ENCODE results near the gene YTHDF1. TPM values are rescaled to one million over a fixed set of nuclear protein-coding genes. Genes with fewer than 3 reads are reported as not detected.

YTHDF1 gene
- total RNA-seq, 2 experiments from 2014 or later, result 36.2 to 38.7 TPM

DNA sequence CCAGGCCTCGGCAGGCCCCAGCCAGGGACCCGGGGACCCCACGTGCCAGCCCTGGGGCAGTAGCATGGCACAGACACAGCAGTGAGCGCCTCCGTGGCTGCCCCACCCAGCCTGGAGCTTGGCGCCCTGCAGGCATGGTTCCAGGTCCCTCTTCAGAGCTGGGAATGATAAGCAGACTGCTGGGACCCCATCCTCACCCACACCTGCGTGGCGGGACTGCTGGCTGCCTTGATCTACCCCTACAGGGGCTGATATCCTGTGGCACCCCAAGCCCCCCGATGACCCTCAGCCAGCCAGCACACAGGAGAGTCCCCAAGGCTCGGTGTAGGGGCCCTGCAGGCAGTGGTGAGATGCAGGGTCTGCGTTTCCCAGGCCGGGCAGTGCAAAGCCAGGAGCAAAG, 47.1 kb downstream of the YTHDF1 start:
- H3K4me3 Mint-ChIP-seq, result no peak overlapping the region
- no peaks in the 10 kb centered on the region for H3K4me1 Mint-ChIP-seq (ENCODE audit: low read depth)
- H3K9me3 Mint-ChIP-seq (ENCODE audit: insufficient read depth), result no peaks in the 10 kb centered on the region
- H3K27ac Mint-ChIP-seq, result no peak overlapping the region
- H3K27me3 Mint-ChIP-seq (ENCODE audit: low read depth), result peaks cover 13% of the 10 kb centered on the region
- no peaks in the 10 kb centered on the region for H3K36me3 Mint-ChIP-seq (ENCODE audit: low read depth)
- CTCF ChIA-PET, result no interaction called here
- POLR2A ChIA-PET, result no interaction called here
- no peak for DNase-seq
- ATAC-seq, result no peak

DNA sequence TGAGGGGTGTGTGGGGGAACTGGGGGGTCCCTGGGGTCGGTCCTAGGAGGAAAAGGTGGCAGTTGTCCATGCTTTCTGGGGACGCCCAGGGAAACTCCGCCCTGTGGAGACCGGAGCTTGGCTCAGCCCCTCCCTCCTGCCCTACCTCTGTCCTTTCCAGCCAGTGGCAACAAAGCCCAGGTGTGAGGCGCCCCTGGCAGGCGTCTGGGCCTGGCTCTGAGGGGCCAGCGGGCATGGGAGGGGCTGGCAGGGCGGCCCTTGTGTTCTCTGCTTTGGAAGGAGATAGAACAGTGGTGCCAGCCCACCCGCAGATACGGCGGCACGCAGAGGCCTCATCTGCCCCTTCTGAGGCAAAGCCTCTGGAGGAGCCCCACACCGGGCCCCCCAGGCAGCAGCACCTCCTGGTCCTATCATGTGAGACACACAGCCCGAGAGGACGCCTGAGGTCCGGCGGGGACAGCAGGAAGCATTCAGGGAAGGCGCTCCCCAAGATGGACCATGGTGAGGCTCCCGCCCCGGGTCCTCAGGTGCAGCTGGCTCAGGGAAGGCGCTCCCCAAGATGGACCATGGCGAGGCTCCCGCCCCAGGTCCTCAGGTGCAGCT, 47.9 kb downstream of the YTHDF1 start:
- Mint-ChIP-seq H3K9me3 (ENCODE audit: insufficient read depth) (no peaks in the 10 kb centered on the region), H3K4me1 (ENCODE audit: low read depth) (no peaks in the 10 kb centered on the region), H3K27ac (no peak overlapping the region), H3K4me3 (no peak overlapping the region), H3K36me3 (ENCODE audit: low read depth) (no peaks in the 10 kb centered on the region), H3K27me3 (ENCODE audit: low read depth) (peaks cover 14% of the 10 kb centered on the region)
- DNase-seq (no peak), ATAC-seq (no peak)
- CTCF ChIA-PET, result no interaction called here
- POLR2A ChIA-PET, result no interaction called here

DNA sequence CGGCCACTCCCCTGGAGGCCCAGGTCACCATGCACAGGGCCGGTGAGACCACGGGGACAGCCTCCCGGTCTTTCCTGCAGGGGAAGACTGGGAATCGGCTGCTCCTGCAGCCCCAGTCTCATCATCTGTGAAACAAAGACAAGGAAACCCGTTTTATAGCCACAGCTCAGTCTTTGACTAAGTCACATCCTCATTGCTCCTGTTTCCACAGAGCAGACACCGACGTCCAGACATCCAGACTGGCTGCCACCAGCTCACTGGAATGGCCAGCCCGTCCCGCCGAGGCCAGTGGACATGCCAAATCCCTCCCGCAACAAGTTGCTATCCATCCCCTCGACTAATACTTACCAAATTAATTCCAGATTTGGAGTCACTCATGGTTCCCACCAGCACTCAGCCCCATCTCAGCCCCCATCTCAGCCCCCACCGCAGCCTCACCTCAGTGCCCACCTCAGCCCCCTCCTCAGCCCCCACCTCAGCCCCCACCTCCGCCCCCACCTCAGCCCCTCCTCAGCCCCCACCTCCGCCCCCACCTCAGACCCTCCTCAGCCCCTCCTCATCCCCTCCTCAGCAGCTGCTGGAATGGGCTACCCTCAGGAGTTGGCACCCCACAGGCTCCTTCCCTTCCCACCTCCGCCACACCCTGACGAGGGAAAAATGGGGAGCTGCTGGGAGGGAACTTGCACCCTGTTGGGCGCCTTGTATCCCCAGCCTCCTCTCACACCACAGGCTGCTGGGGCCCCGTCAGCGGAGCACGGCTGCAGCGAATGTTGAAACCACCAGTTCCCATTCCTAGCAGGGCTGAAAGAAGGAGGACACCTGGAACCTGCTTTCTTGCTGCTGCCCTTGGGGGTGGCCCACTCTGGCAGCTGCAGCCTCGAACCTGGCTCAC, 48.7 kb downstream of the YTHDF1 start:
- H3K4me1 Mint-ChIP-seq (ENCODE audit: low read depth), result no peaks in the 10 kb centered on the region
- no peak overlapping the region for H3K27ac Mint-ChIP-seq
- H3K4me3 Mint-ChIP-seq, result no peak overlapping the region
- no peak for DNase-seq
- ATAC-seq, result no peak
- H3K36me3 Mint-ChIP-seq (ENCODE audit: low read depth), result no peaks in the 10 kb centered on the region
- ChIA-PET CTCF (no interaction called here), POLR2A (no interaction called here)
- peaks cover 11% of the 10 kb centered on the region for H3K27me3 Mint-ChIP-seq (ENCODE audit: low read depth)
- H3K9me3 Mint-ChIP-seq (ENCODE audit: insufficient read depth), result no peaks in the 10 kb centered on the region

DNA sequence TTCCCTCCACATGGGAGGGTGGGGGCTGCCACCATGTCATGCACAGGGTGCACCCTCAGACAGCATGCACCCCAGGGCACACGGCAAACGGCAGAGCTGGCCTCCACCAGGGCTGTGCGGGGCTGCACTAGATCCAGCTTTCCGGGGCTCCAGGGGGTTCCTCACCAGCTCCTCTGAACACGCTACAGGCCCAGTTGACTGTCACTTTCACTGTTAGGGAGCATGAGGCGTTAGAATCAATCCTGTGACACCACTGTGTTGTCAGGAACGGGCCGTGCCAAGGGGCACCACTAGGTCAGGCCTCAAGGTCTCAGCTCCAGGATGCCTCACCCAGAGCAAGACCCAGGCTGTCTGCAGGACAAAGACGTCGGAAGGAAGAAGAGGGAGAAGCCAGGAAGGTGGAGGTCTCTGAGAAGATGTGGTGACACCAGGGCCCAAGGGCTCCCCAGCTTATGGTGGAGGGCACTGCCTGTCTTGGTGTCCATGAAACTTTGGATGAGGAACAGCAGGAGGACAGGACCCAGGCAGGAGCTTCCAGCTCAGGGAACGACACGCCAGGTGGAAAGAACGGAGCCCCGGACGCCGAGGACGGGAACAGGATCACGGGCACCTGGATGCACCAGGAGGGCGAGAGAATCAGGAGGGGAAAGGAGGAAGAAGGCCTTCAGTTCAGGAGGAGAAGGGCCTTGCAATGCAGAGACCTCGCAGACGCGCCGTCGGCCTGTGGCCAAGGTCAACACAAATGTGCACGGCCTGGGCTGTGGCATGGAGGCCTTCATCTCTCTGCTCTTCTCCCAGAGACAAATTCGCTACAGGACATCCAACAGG, 49.5 kb downstream of the YTHDF1 start:
- ATAC-seq (no peak), DNase-seq (no peak)
- no peaks in the 10 kb centered on the region for H3K9me3 Mint-ChIP-seq (ENCODE audit: insufficient read depth)
- ChIA-PET POLR2A (no interaction called here), CTCF (no interaction called here)
- no peak overlapping the region for H3K4me3 Mint-ChIP-seq
- H3K4me1 Mint-ChIP-seq (ENCODE audit: low read depth), result no peaks in the 10 kb centered on the region
- no peak overlapping the region for H3K27ac Mint-ChIP-seq
- peaks cover 3% of the 10 kb centered on the region for H3K27me3 Mint-ChIP-seq (ENCODE audit: low read depth)
- H3K36me3 Mint-ChIP-seq (ENCODE audit: low read depth), result no peaks in the 10 kb centered on the region

DNA sequence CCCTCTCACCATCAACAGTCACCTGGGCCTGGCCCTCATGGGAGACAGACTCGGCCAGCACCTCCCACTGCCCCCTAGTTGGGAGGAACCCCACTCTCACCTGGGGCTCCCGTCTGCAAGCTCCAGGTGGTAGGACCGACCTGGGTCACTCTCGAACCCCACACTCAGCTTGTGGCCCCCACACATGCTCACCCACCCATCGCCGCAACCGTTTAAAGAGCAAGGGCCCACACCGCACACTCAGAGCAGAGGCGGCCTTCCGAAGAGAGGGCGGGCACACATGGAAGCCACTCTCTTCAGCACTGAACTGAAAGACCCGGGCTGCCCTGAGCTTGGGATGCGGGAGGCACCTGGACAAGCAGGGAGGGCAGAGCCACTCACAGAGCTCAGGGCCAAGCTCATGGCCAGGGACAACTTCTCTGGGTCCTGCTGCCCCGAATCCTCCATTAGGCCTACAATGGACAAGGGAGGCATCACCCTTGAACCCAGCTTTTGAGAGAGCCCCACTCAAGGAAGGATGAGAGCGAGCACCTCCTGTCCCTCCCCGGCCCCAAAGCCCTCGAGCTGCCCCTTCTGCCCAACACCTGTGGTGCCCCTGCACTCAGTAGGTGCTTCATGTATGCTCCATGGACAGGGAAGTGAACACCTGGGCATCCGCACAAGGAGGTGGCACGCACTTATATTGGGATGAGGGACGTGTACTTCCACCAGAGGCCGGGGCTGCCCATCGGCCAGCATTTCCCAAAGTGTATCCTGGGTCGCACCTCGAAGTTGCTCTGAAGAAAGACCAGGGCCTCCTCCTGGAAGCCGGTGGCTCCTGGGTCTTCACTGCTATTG, 50.4 kb downstream of the YTHDF1 start:
- ATAC-seq (no peak), DNase-seq (no peak)
- Mint-ChIP-seq H3K27me3 (ENCODE audit: low read depth) (peaks cover 3% of the 10 kb centered on the region), H3K9me3 (ENCODE audit: insufficient read depth) (no peaks in the 10 kb centered on the region), H3K4me1 (ENCODE audit: low read depth) (no peaks in the 10 kb centered on the region), H3K4me3 (no peak overlapping the region), H3K27ac (no peak overlapping the region), H3K36me3 (ENCODE audit: low read depth) (no peaks in the 10 kb centered on the region)
- POLR2A ChIA-PET, result no interaction called here
- CTCF ChIA-PET, result no interaction called here

DNA sequence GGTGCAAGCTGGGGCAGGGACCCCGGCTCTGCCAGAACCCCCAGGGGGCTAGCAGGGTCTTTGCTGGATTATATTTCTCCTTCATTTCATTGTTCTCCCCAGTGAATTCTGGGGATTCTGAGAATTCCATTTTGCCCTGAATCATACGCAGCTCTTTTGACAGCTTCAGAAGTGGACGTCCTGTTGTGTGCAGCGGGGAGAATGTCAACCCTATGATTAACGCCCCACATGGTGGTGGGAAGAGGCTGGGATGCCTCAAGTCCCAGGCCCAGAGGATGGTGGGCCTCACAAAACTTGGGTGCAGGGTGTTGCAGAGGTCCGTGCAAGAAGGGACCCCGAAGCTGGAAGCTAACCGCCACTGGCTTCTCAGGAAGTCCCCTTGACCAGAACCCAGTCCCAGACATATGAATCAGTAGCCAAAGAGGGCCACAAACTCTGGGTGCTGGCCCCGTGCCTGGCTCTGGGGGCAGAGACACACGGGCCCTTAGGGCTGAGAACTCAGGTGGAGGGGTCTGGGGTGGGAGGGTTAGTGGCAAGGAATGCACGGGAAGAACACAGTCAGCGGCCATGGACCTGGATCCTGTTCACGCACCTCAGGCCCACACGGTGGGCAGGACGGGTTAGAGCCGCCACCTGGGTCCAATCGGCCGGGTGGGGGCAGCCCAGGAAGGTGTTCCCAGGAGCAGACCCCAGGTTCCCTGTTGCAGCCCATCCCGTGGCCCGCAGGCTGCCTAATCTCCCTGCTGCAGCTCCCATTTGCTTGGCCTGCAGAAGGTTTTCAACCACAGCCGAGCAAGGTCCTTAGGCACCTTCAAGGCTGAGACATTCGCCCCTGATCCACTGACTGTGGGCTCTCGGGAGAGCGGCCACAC, 51.2 kb downstream of the YTHDF1 start:
- Mint-ChIP-seq H3K4me3 (no peak overlapping the region), H3K27ac (no peak overlapping the region), H3K36me3 (ENCODE audit: low read depth) (no peaks in the 10 kb centered on the region), H3K9me3 (ENCODE audit: insufficient read depth) (no peaks in the 10 kb centered on the region), H3K27me3 (ENCODE audit: low read depth) (peaks cover 3% of the 10 kb centered on the region), H3K4me1 (ENCODE audit: low read depth) (no peaks in the 10 kb centered on the region)
- no peak for ATAC-seq
- DNase-seq, result no peak
- POLR2A ChIA-PET, result no interaction called here
- CTCF ChIA-PET, result no interaction called here

DNA sequence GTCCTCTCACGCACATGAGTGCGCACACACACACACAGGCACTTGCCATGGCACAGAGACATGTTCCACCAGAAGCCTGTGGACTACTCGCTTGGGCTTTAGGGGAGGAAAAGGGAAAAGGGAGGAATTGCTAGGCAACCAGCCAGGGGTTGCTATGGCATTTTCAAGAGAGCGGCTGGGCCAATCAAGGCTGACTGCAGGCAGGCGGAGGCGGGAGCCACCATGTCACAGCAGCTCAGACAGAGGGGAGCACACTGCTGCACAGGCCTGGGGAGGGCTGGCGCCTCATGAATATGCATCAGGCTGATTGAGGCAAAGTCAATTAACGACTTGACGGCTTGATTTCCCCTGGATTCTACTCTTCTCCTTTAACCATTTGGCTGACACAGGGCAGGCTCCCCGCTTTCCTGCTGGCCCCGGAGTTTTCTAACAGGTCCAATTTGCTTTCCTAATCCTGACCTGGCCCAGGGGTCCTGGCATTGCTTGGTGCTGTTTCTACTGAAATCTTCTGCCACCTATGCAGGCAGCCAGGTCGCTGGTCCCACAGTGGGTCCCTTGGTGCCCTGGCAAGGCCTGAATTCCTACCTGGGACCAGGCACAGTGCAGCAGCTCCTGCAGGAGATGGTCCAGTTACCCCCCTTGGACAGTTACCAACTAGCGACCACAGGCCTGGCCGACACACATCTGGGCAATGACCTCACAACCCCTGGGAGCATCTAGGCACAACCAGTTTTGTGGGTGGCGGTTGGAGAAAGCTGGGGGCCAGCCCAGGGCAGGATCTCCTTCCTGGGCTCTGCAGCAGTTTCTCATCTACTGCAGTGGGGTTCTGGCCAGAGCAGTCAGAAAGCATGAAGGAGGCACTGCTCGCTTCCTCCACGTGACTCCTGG, 52.1 kb downstream of the YTHDF1 start:
- H3K4me1 Mint-ChIP-seq (ENCODE audit: low read depth), result no peaks in the 10 kb centered on the region
- DNase-seq (no peak), ATAC-seq (no peak)
- H3K4me3 Mint-ChIP-seq, result no peak overlapping the region
- no peak overlapping the region for H3K27ac Mint-ChIP-seq
- H3K36me3 Mint-ChIP-seq (ENCODE audit: low read depth), result no peaks in the 10 kb centered on the region
- peaks cover 3% of the 10 kb centered on the region for H3K27me3 Mint-ChIP-seq (ENCODE audit: low read depth)
- no peaks in the 10 kb centered on the region for H3K9me3 Mint-ChIP-seq (ENCODE audit: insufficient read depth)
- POLR2A ChIA-PET, result no interaction called here
- CTCF ChIA-PET, result no interaction called here

DNA sequence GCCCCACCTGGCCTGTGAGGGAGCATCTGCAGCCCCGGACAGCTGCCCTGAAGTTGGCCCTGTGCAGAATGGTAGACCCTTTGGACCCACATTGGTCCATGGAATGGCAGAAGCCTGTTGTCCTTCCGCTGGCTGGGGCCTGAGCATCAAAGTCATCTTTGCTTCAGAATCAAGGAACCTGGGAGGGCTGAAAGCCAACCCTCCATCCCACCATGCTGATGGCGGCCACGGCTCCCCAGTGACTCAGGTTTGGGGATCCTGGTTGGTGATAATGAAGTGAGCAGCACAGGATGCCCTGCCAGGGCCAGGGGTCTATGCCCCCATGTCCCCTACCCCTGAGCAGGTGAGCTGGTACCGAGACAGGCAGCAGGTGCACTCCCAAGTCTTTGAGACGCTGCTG, 52.8 kb downstream of the YTHDF1 start:
- H3K9me3 Mint-ChIP-seq (ENCODE audit: insufficient read depth), result no peaks in the 10 kb centered on the region
- no peaks in the 10 kb centered on the region for H3K4me1 Mint-ChIP-seq (ENCODE audit: low read depth)
- ChIA-PET CTCF (no interaction called here), POLR2A (no interaction called here)
- no peak overlapping the region for H3K4me3 Mint-ChIP-seq
- DNase-seq (no peak), ATAC-seq (no peak)
- H3K27me3 Mint-ChIP-seq (ENCODE audit: low read depth), result peaks cover 3% of the 10 kb centered on the region
- no peak overlapping the region for H3K27ac Mint-ChIP-seq
- H3K36me3 Mint-ChIP-seq (ENCODE audit: low read depth), result no peaks in the 10 kb centered on the region

DNA sequence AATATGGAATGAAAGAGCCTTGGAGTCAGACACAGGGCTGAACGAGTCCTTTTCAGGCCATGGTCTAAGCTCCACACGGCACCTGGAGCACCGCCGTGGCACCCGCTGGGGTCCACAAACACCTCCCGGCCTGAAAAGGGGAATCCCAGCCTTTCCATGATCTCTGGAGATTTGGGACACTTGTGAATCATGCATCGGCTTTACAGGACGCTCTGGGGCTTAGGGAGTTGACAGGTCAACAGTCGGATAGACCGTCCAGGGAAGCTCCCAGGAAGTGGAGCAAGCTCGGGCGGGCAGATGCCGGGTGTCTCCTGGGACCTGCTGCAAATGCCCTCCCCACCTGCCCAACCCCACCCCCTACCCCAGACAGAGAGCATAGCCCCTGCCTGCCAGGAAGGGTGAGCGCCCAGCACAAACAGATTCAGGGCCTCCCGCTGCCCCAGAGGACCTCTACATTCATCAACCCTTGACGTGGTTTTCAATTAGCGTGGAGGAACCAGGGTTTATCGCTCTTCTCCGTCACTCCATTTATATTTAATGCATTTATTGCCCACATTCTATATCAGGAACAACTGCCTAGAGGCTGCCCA, 53.6 kb downstream of the YTHDF1 start:
- CTCF ChIA-PET, result no interaction called here
- Mint-ChIP-seq H3K36me3 (ENCODE audit: low read depth) (no peaks in the 10 kb centered on the region), H3K27me3 (ENCODE audit: low read depth) (peaks cover 3% of the 10 kb centered on the region)

DNA sequence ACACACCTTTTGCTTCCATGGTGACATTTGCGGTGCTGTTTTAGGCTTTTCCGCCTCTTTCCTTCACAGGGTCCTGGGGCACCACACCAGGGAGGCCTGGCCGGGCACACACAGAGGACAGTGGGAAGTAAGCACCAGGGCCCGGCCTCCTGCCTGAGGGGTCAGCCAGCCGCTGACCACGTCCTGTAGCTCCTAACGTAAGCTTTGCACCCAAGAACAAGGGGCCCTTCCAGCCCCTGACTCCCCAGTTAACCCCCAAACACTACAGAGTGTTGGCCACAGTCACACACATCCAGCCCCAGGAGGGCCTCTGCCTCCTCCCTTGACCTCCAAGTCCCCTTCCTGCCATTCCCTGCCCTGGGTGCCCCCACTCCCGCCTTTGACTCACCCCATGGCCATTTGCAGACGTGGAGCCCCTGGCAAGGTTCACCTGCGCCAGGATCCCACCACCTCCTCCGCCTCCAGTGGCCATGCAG, 54.7 kb downstream of the YTHDF1 start:
- H3K36me3 Mint-ChIP-seq (ENCODE audit: low read depth), result no peaks in the 10 kb centered on the region
- CTCF ChIA-PET, result no interaction called here

More for the DNA sequence above, 53.6 kb downstream of the YTHDF1 start:
- Mint-ChIP-seq H3K27ac (no peak overlapping the region), H3K4me3 (no peak overlapping the region), H3K4me1 (ENCODE audit: low read depth) (no peaks in the 10 kb centered on the region), H3K9me3 (ENCODE audit: insufficient read depth) (no peaks in the 10 kb centered on the region)
- ATAC-seq (no peak), DNase-seq (no peak)
- POLR2A ChIA-PET, result no interaction called here

More for the DNA sequence above, 54.7 kb downstream of the YTHDF1 start:
- no peaks in the 10 kb centered on the region for H3K9me3 Mint-ChIP-seq (ENCODE audit: insufficient read depth)
- no peak for DNase-seq
- H3K27me3 Mint-ChIP-seq (ENCODE audit: low read depth), result peaks cover 3% of the 10 kb centered on the region
- POLR2A ChIA-PET, result no interaction called here
- no peaks in the 10 kb centered on the region for H3K4me1 Mint-ChIP-seq (ENCODE audit: low read depth)
- ATAC-seq, result no peak
- no peak overlapping the region for H3K27ac Mint-ChIP-seq
- no peak overlapping the region for H3K4me3 Mint-ChIP-seq

All from activated CD8-positive, alpha-beta T cell treated with anti-CD3 and anti-CD28 coated beads, Interleukin-2, amount 10 ng/mL, durations not matched to agents 7 days and 5 days (primary cell).